A549 (cell line): ENCODE data around the gene GLIS1. TPM values are rescaled to one million over a fixed set of nuclear protein-coding genes. Genes with fewer than 3 reads are reported as not detected.

Experiments used
- ATAC-seq, 2 experiments: fragments of 200-7000 bp in 1 of 2; fragments of >200 bp in 1 of 2; cut with Nextera tagmentation in 1 of 2; cut with Tn5 transposase in 1 of 2; 3 replicates each; pipeline versions ENCODE4 v1.8.0 to v1.9.1; 2018 to 2020; ENCODE audit warnings: mild to moderate bottlenecking in 1 of 2, moderate library complexity in 1 of 2
- CTCF ChIA-PET: fragments of 300-600 bp; sonication (Branson Sonifier 250); formaldehyde crosslinking; extraction: SDS; loops from one replicate; lab custom pipeline; 2021; ENCODE audit warnings: antibody characterized with exemption, inconsistent platforms; lab: Yijun Ruan, JAX
- POLR2A ChIA-PET: fragments of 350-600 bp; formaldehyde crosslinking; extraction: SDS; loops from one replicate; lab custom pipeline; 2021; ENCODE audit warnings: antibody characterized with exemption, inconsistent platforms; lab: Yijun Ruan, JAX
- DNase-seq, 2 experiments: peaks; one replicate each; pipeline versions ENCODE4 v3.0.0 to v3.0.0-alpha.2; 2011 to 2016; ENCODE audit warnings: low read depth in 1 of 2, low spot score in 1 of 2
- FAIRE-seq: peaks from 2 replicates; lab custom pipeline; 2011; peaks lifted over from hg19 to GRCh38; lab: Jason Lieb, UNC
- H3K27ac ChIP-seq, 2 experiments: fragments of >200 bp; sonication (Bioruptor Twin); formaldehyde crosslinking; 3 replicates each; pipeline ENCODE4 v1.5.1; 2016 to 2017
- H3K4me1 ChIP-seq: fragments of >200 bp; sonication (Bioruptor Twin); formaldehyde crosslinking; 3 replicates; pipeline ENCODE4 v1.6.1; 2016
- H3K4me2 ChIP-seq: fragments of >200 bp; sonication (Bioruptor Twin); formaldehyde crosslinking; 3 replicates; pipeline ENCODE4 v1.6.1; 2016
- H3K4me3 ChIP-seq: fragments of >200 bp; sonication (Bioruptor Twin); formaldehyde crosslinking; 3 replicates; pipeline ENCODE4 v1.5.1; 2016
- H3K9me3 ChIP-seq: fragments of >200 bp; sonication (Bioruptor Twin); formaldehyde crosslinking; 3 replicates; pipeline ENCODE4 v1.6.1; 2016
- BCL3 ChIP-seq: fragments of >200 bp; sonication (Bioruptor Twin); formaldehyde crosslinking; IDR thresholded peaks from 3 replicates; pipeline ENCODE4 v1.6.1; 2016
- CBX2 ChIP-seq: fragments of 200-600 bp; sonication (generic); IDR thresholded peaks from 2 replicates; pipeline ENCODE4 v1.6.1; 2016; ENCODE audit warnings: low read depth, mild to moderate bottlenecking, borderline replicate concordance
- CEBPB ChIP-seq, 2 experiments: fragments of >200 bp in 1 of 2; sonication (Bioruptor Twin) in 1 of 2; formaldehyde crosslinking in 1 of 2; IDR thresholded peaks; 2 replicates each; pipeline ENCODE4 v1.6.1; 2012 to 2016
- CHD2 ChIP-seq: fragments of 150-350 bp; IDR thresholded peaks from 2 replicates; pipeline ENCODE4 v1.6.1; 2014; ENCODE audit warnings: low read length; ENCODE audit not compliant: partially characterized antibody
- EHF ChIP-seq: fragments of 250-450 bp; sonication (Bioruptor Pico); IDR thresholded peaks from 2 replicates; pipeline ENCODE4 v1.5.0; 2020; ENCODE audit warnings: mild to moderate bottlenecking
- EP300 ChIP-seq, 2 experiments: fragments of >200 bp; sonication (Bioruptor Twin); formaldehyde crosslinking; IDR thresholded peaks; 2 replicates in 1 of 2; 3 replicates in 1 of 2; pipeline ENCODE4 v1.6.1; 2016 to 2017
- FOSB ChIP-seq: fragments of 250-450 bp; sonication (Bioruptor Pico); IDR thresholded peaks from 2 replicates; pipeline ENCODE4 v1.5.0; 2020; ENCODE audit warnings: mild to moderate bottlenecking, moderate library complexity
- GATA3 ChIP-seq: IDR thresholded peaks from 2 replicates; pipeline ENCODE4 v1.6.1; 2012; ENCODE audit warnings: borderline replicate concordance
- HDAC2 ChIP-seq: fragments of 200-600 bp; sonication (generic); IDR thresholded peaks from 2 replicates; pipeline ENCODE4 v1.6.1; 2016
- HES2 ChIP-seq: fragments of >200 bp; sonication (Bioruptor Twin); formaldehyde crosslinking; IDR thresholded peaks from 2 replicates; pipeline ENCODE4 v1.6.1; 2016
- HEYL ChIP-seq: fragments of 250-450 bp; sonication (Bioruptor Pico); IDR thresholded peaks from 2 replicates; pipeline ENCODE4 v1.8.0; 2021; ENCODE audit warnings: mild to moderate bottlenecking, moderate library complexity
- KDM5A ChIP-seq: fragments of 200-600 bp; sonication (generic); IDR thresholded peaks from 2 replicates; pipeline ENCODE4 v1.6.1; 2016; ENCODE audit warnings: antibody characterized with exemption, mild to moderate bottlenecking
- MYC ChIP-seq: IDR thresholded peaks from 2 replicates; pipeline ENCODE4 v1.6.1; 2012; ENCODE audit warnings: mild to moderate bottlenecking, inconsistent platforms, low read length, improper control_type of control experiment, borderline replicate concordance
- NFE2L2 ChIP-seq: fragments of 150-350 bp; conservative IDR thresholded peaks from 2 replicates; pipeline ENCODE4 v1.6.1; 2014; ENCODE audit warnings: low read length
- NR3C1 ChIP-seq: fragments of >200 bp; sonication (Bioruptor Twin); formaldehyde crosslinking; IDR thresholded peaks from 3 replicates; pipeline ENCODE4 v1.6.1; 2017
- POLR2A ChIP-seq: IDR thresholded peaks from 2 replicates; pipeline ENCODE4 v1.6.1; 2012; ENCODE audit warnings: mild to moderate bottlenecking, low read length
- POLR2AphosphoS2 ChIP-seq: conservative IDR thresholded peaks from 2 replicates; pipeline ENCODE4 v1.6.1; 2012; ENCODE audit warnings: low read length, improper control_type of control experiment, inconsistent platforms
- RARB ChIP-seq: fragments of 250-450 bp; sonication (Bioruptor Pico); IDR thresholded peaks from 2 replicates; pipeline ENCODE4 v1.8.0; 2021; ENCODE audit warnings: mild to moderate bottlenecking, moderate library complexity
- RCOR1 ChIP-seq: fragments of 150-350 bp; IDR thresholded peaks from 2 replicates; pipeline ENCODE4 v1.6.1; 2014; ENCODE audit warnings: antibody characterized with exemption, low read length, low read depth
- RFX5 ChIP-seq: fragments of 450-650 bp; IDR thresholded peaks from 2 replicates; pipeline ENCODE4 v1.7.1; 2014; ENCODE audit warnings: antibody characterized with exemption, mild to moderate bottlenecking, moderate library complexity
- RNF2 ChIP-seq: fragments of 200-600 bp; sonication (generic); IDR thresholded peaks from 2 replicates; pipeline ENCODE4 v1.6.1; 2016; ENCODE audit warnings: low read depth, mild to moderate bottlenecking, antibody characterized with exemption, moderate library complexity, borderline replicate concordance
- SREBF2 ChIP-seq: fragments of 450-650 bp; IDR thresholded peaks from 2 replicates; pipeline ENCODE4 v1.6.1; 2014; ENCODE audit warnings: mild to moderate bottlenecking, moderate library complexity
- TP53 ChIP-seq: fragments of 250-450 bp; sonication (Bioruptor Pico); IDR thresholded peaks from 2 replicates; pipeline ENCODE4 v1.5.0; 2021; ENCODE audit warnings: mild to moderate bottlenecking, moderate library complexity
- ZFP36 ChIP-seq: fragments of 450-650 bp; IDR thresholded peaks from 2 replicates; pipeline ENCODE4 v1.6.1; 2014; ENCODE audit warnings: borderline replicate concordance; ENCODE audit not compliant: partially characterized antibody
- ZNF302 ChIP-seq: fragments of 250-450 bp; sonication (Bioruptor Pico); IDR thresholded peaks from 2 replicates; pipeline ENCODE4 v1.9.0; 2021; ENCODE audit warnings: inconsistent platforms, mild to moderate bottlenecking, moderate library complexity
- WGBS: methylation state at CpG from one replicate; pipeline ENCODE4 v1.1.6; 2017; ENCODE audit errors: missing lambda C conversion rate; 5-methylcytosine and 5-hydroxymethylcytosine counted together
- polyA plus RNA-seq, 4 experiments: library from polyadenylated mRNA; depleted of rRNA in 3 of 4; stranded (reverse); fragments of >200 nt; fragmentation: RNase III in 1 of 4; extraction: RNeasy Plus Mini Kit Qiagen cat#74134 plus additional on column Dnase treatment in 1 of 4; gene quantifications; 2 replicates in 3 of 4; 3 replicates in 1 of 4; pipeline ENCODE4 v1.2.3, GENCODE V29; 2011 to 2017
- TF ChIP-seq, protein P1 (sequence below): fragments of 250-450 bp; sonication (Bioruptor Pico); IDR thresholded peaks from 2 replicates; pipeline ENCODE4 v1.5.0; 2020; ENCODE audit warnings: low read depth, mild to moderate bottlenecking, moderate library complexity
- TF ChIP-seq, protein P2 (sequence below): fragments of >200 bp; sonication (Bioruptor Twin); formaldehyde crosslinking; IDR thresholded peaks from 3 replicates; pipeline ENCODE4 v1.5.1; 2016

Gene GLIS1
- polyA plus RNA-seq, 2 of the 4 experiments (the other 2 are of a cell fraction) = 0.04 TPM; not detected in 1

GRCh38 chr1:53627666-53628065, 111.3 kb downstream of the GLIS1 start:
- no peaks in the 10 kb centered on the region for H3K4me1 ChIP-seq
- H3K27ac ChIP-seq = no peak overlapping the region
- no peak for ATAC-seq
- no peak overlapping the region for H3K4me3 ChIP-seq
- H3K9me3 ChIP-seq = no peaks in the 10 kb centered on the region
- 70% methylated on average over 1 of the region's 1 CpG for WGBS
- FAIRE-seq = no peak
- H3K4me2 ChIP-seq = no peak overlapping the region
- no peak for TF ChIP-seq POLR2AphosphoS2
- TF ChIP-seq TP53 (CRISPR knock-in tag) = no peak
- TF ChIP-seq CBX2 = no peak
- TF ChIP-seq CEBPB (IDR thresholded peaks at IDR 0.05) = no peak
- TF ChIP-seq MYC = no peak
- no peak for TF ChIP-seq GATA3
- no peak for TF ChIP-seq RCOR1
- no peak for TF ChIP-seq ZFP36
- no peak for TF ChIP-seq HDAC2
- no peak for TF ChIP-seq EP300 (IDR thresholded peaks at IDR 0.05)
- TF ChIP-seq KDM5A = no peak
- no peak for TF ChIP-seq RFX5
- TF ChIP-seq NFE2L2 = no peak
- no peak for TF ChIP-seq FOSB (CRISPR knock-in tag)
- TF ChIP-seq POLR2A = no peak
- no peak for TF ChIP-seq RARB (CRISPR knock-in tag)
- TF ChIP-seq, protein P1, sequence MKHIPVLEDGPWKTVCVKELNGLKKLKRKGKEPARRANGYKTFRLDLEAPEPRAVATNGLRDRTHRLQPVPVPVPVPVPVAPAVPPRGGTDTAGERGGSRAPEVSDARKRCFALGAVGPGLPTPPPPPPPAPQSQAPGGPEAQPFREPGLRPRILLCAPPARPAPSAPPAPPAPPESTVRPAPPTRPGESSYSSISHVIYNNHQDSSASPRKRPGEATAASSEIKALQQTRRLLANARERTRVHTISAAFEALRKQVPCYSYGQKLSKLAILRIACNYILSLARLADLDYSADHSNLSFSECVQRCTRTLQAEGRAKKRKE (CRISPR knock-in tag) = no peak
- TF ChIP-seq CHD2 = no peak
- TF ChIP-seq HEYL (CRISPR knock-in tag) = no peak
- POLR2A ChIA-PET = no interaction called here
- no peak for DNase-seq
- CTCF ChIA-PET = no interaction called here

DNA sequence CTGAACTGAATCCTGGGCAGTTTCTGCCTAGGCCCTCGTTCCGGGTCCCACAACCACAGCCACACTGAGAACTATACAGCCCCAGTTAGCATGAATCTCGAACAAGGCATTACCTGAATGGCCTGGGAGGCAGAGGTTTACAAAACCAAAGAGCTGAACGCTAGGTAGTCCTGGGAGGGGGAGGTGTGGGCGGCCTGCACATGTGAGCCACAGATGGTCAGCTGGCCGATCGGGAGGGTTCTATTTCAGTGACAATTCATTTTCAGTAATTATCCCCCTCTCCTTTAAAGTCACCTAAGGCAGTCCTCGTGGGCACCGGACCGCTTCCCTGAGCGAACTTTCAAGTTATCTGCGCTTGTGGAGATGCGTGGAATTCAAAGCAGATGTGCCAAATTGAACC, 111.9 kb downstream of the GLIS1 start:
- ATAC-seq = no peak
- CTCF ChIA-PET = no interaction called here
- no peak for TF ChIP-seq EHF
- TF ChIP-seq SREBF2 = no peak
- TF ChIP-seq, protein P2, sequence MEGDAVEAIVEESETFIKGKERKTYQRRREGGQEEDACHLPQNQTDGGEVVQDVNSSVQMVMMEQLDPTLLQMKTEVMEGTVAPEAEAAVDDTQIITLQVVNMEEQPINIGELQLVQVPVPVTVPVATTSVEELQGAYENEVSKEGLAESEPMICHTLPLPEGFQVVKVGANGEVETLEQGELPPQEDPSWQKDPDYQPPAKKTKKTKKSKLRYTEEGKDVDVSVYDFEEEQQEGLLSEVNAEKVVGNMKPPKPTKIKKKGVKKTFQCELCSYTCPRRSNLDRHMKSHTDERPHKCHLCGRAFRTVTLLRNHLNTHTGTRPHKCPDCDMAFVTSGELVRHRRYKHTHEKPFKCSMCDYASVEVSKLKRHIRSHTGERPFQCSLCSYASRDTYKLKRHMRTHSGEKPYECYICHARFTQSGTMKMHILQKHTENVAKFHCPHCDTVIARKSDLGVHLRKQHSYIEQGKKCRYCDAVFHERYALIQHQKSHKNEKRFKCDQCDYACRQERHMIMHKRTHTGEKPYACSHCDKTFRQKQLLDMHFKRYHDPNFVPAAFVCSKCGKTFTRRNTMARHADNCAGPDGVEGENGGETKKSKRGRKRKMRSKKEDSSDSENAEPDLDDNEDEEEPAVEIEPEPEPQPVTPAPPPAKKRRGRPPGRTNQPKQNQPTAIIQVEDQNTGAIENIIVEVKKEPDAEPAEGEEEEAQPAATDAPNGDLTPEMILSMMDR = no peak
- TF ChIP-seq RCOR1 = no peak
- TF ChIP-seq ZNF302 (CRISPR knock-in tag) = no peak
- no peak for TF ChIP-seq KDM5A
- no peak for TF ChIP-seq HES2
- no peak for TF ChIP-seq EP300 (IDR thresholded peaks at IDR 0.05)
- no peak for TF ChIP-seq NR3C1
- no peak for TF ChIP-seq BCL3
- TF ChIP-seq RNF2 = no peak
- Histone ChIP-seq H3K27ac (no peak overlapping the region), H3K4me3 (no peak overlapping the region), H3K9me3 (no peaks in the 10 kb centered on the region), H3K4me1 (no peaks in the 10 kb centered on the region), H3K4me2 (no peak overlapping the region)
- no peak for DNase-seq
- no peak for FAIRE-seq
- 69% methylated on average over 12 of the region's 13 CpGs for WGBS
- POLR2A ChIA-PET = no interaction called here
